ENCODE data around the gene ASB2. TPM values are rescaled to one million over a fixed set of nuclear protein-coding genes. Genes with fewer than 3 reads are reported as not detected.

ASB2 gene
- total and polyA plus RNA-seq, 2 of the 4 experiments (the other 2 are of a cell fraction): 0.54 to 0.77 TPM

GRCh38 chr14:93917141-93917540, 59.2 kb downstream of the ASB2 start:
- POLR2A ChIA-PET (ENCODE audit: unreplicated experiment): no interaction called here
- dilution Hi-C loops (cut with HindIII; ENCODE audit: low sequenced_read_pairs, unreplicated experiment): no loop called here

More at GRCh38 chr14:93917141-93917540, 59.2 kb downstream of the ASB2 start:
- no peak overlapping the region for H3K4me3 ChIP-seq (ENCODE audit: insufficient read depth, low read depth, low read length)
- H3K9me1 ChIP-seq (ENCODE audit: insufficient read depth, low read length): no peaks in the 10 kb centered on the region
- no peak overlapping the region for H3K56ac ChIP-seq (ENCODE audit: extremely low read depth, insufficient read depth, low read length)
- no peak overlapping the region for H3K27ac ChIP-seq (ENCODE audit: insufficient read depth, low read length)
- in situ Hi-C loops (cut with MboI; ENCODE audit: low sequenced_read_pairs): no loop called here
- H4K91ac ChIP-seq (ENCODE audit: insufficient read depth, low read depth, low read length): no peak overlapping the region
- DNase-seq: no peak
- H2BK5ac ChIP-seq (ENCODE audit: low read depth, low read length, poor library complexity, severe bottlenecking): no peak overlapping the region
- H3K27me3 ChIP-seq (ENCODE audit: control insufficient read depth, insufficient read depth, low read length): 0 out of 2 replicates have a peak, but pooled peaks cover 3% of the 10 kb centered on the region
- TF ChIP-seq CTCF (conservative IDR thresholded peaks at IDR 0.05; ENCODE audit: low read depth, low read length): no peak
- no peaks in the 10 kb centered on the region for H3K4me1 ChIP-seq (ENCODE audit: control insufficient read depth, insufficient read depth, low read length)
- no peak overlapping the region for H3K14ac ChIP-seq (replicated peaks; ENCODE audit: low read depth, low read length)
- H3K18ac ChIP-seq (ENCODE audit: low read depth, low read length): no peak overlapping the region
- intact Hi-C loops (cut with micrococcal nuclease): no loop called here
- H4K8ac ChIP-seq (ENCODE audit: low read depth in 2 of 2, low read length in 2 of 2): no peak overlapping the region
- H3K9me3 ChIP-seq (ENCODE audit: control insufficient read depth, insufficient read depth, low read length): peaks cover 7% of the 10 kb centered on the region
- no peak overlapping the region for H2AK5ac ChIP-seq (ENCODE audit: low read depth, low read length)
- WGBS, 2 experiments (ENCODE audit: extremely low coverage in 2 of 2, insufficient read length in 1 of 2): 35% methylated on average over 2 of the region's 7 CpGs; no CpG with 5 or more reads in 1 of the 2 experiments
- H3K4me2 ChIP-seq (ENCODE audit: low read depth, low read length): no peak overlapping the region
- H3K23ac ChIP-seq (ENCODE audit: low read depth, low read length): no peak overlapping the region
- CTCF ChIA-PET: interaction anchor here (0.6 kb wide), 1 partner anchor 10 kb away, joined by 3 read pairs; no protein-coding TSS in a partner anchor
- H3K9ac ChIP-seq (ENCODE audit: low read depth, low read length): no peak overlapping the region
- H3K4ac ChIP-seq (ENCODE audit: low read depth, low read length): no peak overlapping the region
- no peak overlapping the region for H2AK9ac ChIP-seq (replicated peaks; ENCODE audit: low read depth, low read length, poor library complexity)
- H3K79me1 ChIP-seq (ENCODE audit: low read depth in 1 of 2, low read length in 2 of 2): no peaks in the 10 kb centered on the region
- H2BK20ac ChIP-seq (ENCODE audit: low read depth, low read length): no peak overlapping the region
- no peak overlapping the region for H4K5ac ChIP-seq (ENCODE audit: low read depth, low read length)
- H2BK15ac ChIP-seq (ENCODE audit: low read depth, low read length): no peak overlapping the region
- no peak for ATAC-seq (ENCODE audit: low read depth)
- BruUV-seq (replicated peaks): no TSS peak
- no peak overlapping the region for H2BK120ac ChIP-seq (ENCODE audit: low read depth, low read length)
- H4K20me1 ChIP-seq (ENCODE audit: insufficient read depth, low read length): no peaks in the 10 kb centered on the region
- H2AFZ ChIP-seq (replicated peaks; ENCODE audit: low read length, poor library complexity): no peak overlapping the region
- no peaks in the 10 kb centered on the region for H3K36me3 ChIP-seq (ENCODE audit: control insufficient read depth, insufficient read depth, low read length)

Measured in IMR-90 (cell line).